Hematopoietic multipotent progenitor cell treated with erythropoietin and hydrocortisone succinate and interleukin-3 and kit ligand, for 4 days (in vitro differentiated cells): ENCODE results near the gene CEACAM7.
"Not testable (repeated sequence)": the region's sequence is repeated elsewhere in the genome, so short reads cannot be mapped to it uniquely, and the experiment has no call there.

Experiments used
- DNase-seq: peaks from one replicate; pipeline ENCODE4 v3.0.0-alpha.2; 2015

CEACAM7 gene

DNA sequence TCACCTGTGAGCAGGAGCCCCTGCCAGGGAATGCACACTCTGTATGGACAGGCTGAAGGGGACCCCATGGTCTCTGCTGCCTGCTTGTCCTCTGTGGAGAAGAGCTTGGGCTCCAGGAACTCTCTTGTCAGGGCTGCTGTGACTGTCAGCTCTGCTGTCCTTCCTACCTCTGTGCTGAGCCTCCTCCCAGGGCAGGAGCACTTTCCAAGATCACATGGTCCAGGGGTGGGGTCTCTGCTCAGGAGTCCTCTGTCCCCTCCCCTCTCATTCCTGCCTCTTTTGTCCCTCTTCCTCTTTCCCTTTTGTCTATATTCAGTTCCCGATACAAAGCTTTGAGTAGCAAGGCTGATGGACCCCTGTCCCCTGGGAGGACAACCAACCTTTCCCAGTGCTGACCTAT, at the start of gene CEACAM7:
Gene CEACAM7, minus strand, starts transcription at position 173 of the 400 bp plus-strand sequence. Its CDS starts 105 bp downstream, at position 68.
- no peak for DNase-seq

DNA sequence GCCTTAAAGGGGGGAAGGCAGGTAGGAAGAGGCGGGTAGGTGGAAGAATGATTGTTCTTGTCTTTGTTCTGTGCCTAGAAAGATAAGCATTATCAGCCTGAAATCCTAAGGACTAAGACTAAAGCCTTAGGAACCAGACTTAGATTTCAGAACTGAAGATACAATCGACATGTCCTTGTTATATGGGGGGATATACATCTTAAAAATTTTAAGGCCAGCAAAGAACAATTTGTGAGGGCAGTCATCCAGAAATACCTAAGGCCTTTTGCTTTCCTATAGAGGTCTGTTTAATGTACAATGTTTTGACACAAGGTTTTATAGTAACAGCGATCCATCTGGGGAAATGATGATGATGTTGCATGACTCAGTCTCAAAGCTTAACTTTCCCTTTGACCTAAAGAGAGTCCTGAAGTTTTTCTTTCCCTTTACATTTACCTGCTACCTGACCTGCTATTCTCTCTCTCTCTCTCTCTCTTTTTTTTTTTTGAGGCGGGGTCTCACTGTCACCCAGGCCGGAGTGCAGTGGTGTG, 47.1 kb upstream of the CEACAM7 start:
- DNase-seq: no peak

DNA sequence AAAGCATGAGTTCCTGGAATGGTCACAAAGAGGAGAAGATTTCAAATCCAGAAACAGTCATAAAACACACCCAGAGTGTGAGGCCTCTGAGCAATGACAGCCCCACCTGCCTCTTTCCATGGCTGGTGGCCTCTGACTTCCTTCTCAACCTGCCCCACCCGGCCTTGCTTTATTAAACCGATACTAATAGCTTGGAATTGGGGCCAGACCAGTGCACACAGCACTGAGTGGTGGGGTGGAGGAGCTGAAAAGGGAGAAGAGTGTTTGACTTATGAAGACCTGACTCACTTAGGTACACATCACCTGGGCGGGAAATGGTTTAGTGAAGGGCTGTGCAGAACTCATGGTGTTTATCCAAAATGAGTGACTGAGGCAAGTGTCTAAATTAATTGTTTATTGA, 46.5 kb upstream of the CEACAM7 start:
- DNase-seq: no peak

DNA sequence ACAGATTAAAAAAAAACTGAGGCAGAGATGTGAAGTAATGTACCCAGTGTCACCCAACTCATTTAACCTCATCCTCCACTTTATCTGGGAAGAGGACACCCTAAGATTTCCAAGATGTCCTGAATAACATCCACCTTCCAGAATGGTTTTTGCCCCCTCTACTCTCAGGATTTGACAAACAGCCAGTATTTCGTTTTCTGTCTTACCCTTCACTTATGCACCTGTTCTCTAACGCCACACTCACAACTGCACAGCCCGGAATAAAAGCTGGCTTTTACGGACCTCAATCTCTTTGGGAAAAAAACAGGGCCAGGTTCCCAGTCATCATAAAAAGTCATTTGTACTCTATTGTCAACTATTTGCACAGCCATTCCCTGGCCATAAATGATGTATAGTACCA, 46.1 kb upstream of the CEACAM7 start:
- DNase-seq: no peak

DNA sequence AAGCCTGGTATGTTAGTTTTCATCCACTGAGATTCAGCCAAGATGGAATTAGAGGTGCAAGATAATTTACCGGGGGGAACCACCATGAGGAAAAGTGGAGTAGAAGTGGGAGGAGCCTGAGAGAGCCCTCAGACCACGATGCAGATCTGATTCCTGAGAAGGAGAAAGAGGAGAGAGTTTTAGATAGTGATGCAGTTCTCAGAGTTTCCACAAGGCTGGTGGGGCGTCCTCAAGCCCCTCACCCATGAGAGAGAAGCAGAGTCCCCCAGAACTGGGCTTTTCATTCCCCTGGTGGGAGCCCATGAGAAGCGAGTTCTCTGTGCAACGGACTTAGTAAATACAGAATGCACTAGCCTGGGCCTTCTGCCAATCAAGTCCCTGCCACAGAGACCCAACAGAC, 38.4 kb upstream of the CEACAM7 start:
- no peak for DNase-seq

DNA sequence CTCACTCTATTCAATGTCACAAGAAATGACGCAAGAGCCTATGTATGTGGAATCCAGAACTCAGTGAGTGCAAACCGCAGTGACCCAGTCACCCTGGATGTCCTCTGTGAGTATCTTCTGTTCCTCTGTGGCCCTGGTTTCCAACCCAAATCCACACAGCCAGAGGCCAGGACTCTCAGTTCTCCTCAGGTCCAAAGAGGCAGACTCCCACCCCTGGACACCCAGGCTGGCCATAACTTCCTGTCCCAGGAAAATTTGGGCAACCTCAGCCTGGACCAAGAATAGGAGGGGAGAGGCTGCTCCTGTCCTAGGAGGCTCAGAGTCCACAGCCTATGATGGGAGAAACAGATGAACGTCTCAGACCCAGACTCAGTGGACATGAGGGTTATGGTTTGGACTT, 32.0 kb upstream of the CEACAM7 start:
- no peak for DNase-seq

DNA sequence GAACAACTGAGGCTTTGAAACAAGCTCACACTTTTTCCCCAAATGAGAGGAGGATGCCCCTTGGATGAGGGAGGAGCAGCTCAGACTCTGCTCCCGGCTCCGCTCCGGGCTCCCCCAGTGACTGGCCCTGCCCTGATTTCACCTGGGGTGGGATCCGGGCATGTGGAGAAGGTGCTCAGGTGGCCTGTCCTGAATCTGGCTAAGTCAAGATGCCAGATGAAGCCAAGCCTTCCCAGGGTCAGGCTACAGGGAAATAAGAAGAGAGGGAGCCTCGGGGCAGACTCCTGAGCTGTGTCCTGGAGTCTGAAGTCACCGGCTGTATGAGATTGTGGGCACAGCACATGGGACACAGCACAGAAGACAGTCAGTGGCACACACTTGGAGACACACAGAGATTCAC, 30.7 kb upstream of the CEACAM7 start:
- DNase-seq: no peak

DNA sequence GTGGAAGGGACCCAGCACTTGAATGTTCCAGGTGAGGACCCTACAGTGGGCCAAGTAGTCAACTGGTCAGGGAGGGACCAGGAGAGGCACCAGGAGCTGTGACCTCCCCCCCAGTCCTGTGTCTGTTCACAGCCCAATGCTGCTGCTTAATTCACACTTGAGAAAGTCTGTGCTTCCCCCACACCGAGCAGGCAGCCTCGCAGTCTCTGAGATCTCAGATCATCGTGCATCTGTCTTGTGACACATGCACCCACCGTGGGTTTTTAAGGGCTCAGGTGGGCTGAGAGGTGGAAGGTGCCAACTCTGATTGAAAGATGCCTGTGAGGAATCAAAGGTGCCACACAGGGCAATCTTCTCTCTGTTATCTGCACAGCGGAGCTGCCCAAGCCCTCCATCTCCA, 26.5 kb upstream of the CEACAM7 start:
- no peak for DNase-seq

DNA sequence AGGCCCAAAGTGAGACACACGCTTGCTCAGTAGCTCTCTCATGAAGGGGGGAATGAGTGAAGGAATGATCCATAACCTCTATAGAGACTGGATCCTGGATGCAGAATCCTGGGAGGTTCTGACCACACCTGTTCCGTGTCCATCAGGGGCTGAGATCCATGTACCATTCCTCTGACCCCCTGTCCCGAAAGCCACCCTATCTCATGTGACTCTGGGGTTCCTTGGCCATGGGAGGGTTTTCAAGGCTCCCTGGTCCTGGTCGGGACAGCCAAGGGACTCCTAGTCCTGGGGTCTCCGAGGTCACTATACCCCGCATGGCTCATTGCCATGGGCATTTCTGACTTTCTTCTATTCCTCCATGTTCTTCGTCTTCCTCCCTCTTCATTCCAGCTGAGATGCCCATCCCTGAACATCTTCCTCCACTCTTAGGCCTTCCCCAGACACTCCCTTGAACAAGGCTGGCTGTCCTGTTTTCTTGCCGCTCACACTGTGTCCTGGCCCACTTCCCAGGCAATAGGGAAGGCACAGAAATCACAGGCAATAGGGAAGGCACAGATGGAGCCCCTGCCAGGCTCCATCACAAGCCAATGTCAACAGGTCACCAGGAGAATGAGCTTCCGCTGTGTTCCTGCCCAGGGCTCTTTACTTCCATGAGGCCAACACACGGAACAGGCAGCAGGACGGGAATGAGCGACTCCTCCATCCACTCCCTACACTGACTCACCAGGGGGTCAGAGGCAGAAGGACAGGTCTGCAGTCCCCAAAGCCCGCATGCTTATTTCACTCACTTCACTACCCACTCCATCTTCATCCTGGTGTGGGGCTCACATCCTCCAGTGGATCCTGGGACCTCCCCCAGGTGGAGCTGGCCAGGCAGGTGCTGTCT, 23.5 kb upstream of the CEACAM7 start:
- no peak for DNase-seq

DNA sequence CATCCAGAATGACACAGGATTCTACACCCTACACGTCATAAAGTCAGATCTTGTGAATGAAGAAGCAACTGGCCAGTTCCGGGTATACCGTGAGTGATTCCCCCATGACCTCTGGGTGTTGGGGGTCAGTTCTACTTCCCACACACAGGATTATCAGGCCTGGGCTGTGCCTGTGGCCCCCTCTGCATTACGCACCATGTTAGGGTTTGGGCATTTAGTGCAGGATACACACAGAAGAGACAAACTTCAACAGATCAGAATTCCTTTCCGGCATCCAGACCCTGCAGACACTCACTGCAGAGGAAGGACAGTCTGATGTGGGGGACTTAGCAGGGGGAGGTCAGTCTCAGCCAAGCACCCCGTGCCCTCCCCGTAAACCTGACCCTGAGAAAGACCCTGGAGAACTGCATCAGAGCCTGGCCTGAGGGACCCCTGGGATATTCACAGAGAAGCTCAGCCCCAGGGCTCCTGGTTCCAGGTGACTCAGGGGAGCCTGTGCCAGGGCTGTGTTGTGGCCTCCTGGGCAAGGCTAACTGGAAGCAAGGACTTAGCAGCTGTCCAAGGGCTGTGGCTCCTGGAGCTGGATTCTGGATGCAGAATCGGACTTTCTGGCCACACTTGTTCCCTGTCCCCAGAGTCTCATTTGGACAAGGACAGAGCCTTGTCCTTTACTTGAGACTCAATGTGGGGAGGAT, 22.0 kb upstream of the CEACAM7 start:
- no peak for DNase-seq

DNA sequence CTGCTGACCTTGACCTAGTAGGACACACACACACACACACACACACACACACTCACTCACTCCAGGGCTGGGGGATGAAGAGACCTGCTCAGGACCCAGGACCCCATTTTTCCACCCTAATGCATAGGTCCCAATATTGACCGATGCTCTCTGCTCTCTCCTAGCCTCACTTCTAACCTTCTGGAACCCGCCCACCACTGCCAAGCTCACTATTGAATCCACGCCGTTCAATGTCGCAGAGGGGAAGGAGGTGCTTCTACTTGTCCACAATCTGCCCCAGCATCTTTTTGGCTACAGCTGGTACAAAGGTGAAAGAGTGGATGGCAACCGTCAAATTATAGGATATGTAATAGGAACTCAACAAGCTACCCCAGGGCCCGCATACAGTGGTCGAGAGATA, 21.4 kb upstream of the CEACAM7 start:
- not testable (repeated sequence) for DNase-seq

DNA sequence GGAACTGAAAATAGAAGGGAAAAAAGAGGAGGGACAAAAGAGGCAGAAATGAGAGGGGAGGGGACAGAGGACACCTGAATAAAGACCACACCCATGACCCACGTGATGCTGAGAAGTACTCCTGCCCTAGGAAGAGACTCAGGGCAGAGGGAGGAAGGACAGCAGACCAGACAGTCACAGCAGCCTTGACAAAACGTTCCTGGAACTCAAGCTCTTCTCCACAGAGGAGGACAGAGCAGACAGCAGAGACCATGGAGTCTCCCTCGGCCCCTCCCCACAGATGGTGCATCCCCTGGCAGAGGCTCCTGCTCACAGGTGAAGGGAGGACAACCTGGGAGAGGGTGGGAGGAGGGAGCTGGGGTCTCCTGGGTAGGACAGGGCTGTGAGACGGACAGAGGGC, 20.4 kb upstream of the CEACAM7 start, which contains the start of gene CEACAM5:
Gene CEACAM5, plus strand, starts transcription at position 146 of the 400 bp plus-strand sequence. Its CDS starts 106 bp downstream, at position 252.
- DNase-seq: no peak

DNA sequence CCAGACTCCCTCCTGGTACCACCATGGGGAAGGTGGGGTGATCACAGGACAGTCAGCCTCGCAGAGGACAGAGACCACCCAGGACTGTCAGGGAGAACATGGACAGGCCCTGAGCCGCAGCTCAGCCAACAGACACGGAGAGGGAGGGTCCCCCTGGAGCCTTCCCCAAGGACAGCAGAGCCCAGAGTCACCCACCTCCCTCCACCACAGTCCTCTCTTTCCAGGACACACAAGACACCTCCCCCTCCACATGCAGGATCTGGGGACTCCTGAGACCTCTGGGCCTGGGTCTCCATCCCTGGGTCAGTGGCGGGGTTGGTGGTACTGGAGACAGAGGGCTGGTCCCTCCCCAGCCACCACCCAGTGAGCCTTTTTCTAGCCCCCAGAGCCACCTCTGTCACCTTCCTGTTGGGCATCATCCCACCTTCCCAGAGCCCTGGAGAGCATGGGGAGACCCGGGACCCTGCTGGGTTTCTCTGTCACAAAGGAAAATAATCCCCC, 19.9 kb upstream of the CEACAM7 start:
- DNase-seq: no peak

DNA sequence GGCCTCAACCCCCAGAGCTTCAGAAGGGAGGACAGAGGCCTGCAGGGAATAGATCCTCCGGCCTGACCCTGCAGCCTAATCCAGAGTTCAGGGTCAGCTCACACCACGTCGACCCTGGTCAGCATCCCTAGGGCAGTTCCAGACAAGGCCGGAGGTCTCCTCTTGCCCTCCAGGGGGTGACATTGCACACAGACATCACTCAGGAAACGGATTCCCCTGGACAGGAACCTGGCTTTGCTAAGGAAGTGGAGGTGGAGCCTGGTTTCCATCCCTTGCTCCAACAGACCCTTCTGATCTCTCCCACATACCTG, 19.4 kb upstream of the CEACAM7 start:
- peak; percentile 17 for DNase-seq

DNA sequence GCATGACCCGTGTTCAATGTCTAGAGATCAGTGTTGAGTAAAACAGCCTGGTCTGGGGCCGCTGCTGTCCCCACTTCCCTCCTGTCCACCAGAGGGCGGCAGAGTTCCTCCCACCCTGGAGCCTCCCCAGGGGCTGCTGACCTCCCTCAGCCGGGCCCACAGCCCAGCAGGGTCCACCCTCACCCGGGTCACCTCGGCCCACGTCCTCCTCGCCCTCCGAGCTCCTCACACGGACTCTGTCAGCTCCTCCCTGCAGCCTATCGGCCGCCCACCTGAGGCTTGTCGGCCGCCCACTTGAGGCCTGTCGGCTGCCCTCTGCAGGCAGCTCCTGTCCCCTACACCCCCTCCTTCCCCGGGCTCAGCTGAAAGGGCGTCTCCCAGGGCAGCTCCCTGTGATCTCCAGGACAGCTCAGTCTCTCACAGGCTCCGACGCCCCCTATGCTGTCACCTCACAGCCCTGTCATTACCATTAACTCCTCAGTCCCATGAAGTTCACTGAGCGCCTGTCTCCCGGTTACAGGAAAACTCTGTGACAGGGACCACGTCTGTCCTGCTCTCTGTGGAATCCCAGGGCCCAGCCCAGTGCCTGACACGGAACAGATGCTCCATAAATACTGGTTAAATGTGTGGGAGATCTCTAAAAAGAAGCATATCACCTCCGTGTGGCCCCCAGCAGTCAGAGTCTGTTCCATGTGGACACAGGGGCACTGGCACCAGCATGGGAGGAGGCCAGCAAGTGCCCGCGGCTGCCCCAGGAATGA, 18.9 kb upstream of the CEACAM7 start:
- peak; percentile 90 for DNase-seq

DNA sequence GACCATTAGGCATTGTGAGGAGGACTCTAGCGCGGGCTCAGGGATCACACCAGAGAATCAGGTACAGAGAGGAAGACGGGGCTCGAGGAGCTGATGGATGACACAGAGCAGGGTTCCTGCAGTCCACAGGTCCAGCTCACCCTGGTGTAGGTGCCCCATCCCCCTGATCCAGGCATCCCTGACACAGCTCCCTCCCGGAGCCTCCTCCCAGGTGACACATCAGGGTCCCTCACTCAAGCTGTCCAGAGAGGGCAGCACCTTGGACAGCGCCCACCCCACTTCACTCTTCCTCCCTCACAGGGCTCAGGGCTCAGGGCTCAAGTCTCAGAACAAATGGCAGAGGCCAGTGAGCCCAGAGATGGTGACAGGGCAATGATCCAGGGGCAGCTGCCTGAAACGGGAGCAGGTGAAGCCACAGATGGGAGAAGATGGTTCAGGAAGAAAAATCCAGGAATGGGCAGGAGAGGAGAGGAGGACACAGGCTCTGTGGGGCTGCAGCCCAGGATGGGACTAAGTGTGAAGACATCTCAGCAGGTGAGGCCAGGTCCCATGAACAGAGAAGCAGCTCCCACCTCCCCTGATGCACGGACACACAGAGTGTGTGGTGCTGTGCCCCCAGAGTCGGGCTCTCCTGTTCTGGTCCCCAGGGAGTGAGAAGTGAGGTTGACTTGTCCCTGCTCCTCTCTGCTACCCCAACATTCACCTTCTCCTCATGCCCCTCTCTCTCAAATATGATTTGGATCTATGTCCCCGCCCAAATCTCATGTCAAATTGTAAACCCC, 17.5 kb upstream of the CEACAM7 start:
- peak; percentile 72 for DNase-seq

DNA sequence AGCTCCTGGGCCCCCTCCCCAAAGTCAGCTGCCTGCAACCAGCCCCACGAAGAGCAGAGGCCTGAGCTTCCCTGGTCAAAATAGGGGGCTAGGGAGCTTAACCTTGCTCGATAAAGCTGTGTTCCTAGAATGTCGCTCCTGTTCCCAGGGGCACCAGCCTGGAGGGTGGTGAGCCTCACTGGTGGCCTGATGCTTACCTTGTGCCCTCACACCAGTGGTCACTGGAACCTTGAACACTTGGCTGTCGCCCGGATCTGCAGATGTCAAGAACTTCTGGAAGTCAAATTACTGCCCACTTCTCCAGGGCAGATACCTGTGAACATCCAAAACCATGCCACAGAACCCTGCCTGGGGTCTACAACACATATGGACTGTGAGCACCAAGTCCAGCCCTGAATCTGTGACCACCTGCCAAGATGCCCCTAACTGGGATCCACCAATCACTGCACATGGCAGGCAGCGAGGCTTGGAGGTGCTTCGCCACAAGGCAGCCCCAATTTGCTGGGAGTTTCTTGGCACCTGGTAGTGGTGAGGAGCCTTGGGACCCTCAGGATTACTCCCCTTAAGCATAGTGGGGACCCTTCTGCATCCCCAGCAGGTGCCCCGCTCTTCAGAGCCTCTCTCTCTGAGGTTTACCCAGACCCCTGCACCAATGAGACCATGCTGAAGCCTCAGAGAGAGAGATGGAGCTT, 15.7 kb upstream of the CEACAM7 start:
- no peak for DNase-seq

DNA sequence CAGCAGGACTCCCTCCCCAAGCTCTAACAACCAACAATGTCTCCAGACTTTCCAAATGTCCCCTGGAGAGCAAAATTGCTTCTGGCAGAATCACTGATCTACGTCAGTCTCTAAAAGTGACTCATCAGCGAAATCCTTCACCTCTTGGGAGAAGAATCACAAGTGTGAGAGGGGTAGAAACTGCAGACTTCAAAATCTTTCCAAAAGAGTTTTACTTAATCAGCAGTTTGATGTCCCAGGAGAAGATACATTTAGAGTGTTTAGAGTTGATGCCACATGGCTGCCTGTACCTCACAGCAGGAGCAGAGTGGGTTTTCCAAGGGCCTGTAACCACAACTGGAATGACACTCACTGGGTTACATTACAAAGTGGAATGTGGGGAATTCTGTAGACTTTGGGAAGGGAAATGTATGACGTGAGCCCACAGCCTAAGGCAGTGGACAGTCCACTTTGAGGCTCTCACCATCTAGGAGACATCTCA, 14.1 kb upstream of the CEACAM7 start:
- no peak for DNase-seq

DNA sequence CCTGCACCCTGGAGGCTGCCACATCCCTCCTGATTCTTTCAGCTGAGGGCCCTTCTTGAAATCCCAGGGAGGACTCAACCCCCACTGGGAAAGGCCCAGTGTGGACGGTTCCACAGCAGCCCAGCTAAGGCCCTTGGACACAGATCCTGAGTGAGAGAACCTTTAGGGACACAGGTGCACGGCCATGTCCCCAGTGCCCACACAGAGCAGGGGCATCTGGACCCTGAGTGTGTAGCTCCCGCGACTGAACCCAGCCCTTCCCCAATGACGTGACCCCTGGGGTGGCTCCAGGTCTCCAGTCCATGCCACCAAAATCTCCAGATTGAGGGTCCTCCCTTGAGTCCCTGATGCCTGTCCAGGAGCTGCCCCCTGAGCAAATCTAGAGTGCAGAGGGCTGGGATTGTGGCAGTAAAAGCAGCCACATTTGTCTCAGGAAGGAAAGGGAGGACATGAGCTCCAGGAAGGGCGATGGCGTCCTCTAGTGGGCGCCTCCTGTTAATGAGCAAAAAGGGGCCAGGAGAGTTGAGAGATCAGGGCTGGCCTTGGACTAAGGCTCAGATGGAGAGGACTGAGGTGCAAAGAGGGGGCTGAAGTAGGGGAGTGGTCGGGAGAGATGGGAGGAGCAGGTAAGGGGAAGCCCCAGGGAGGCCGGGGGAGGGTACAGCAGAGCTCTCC, 13.5 kb upstream of the CEACAM7 start:
- DNase-seq: peak; percentile 54

DNA sequence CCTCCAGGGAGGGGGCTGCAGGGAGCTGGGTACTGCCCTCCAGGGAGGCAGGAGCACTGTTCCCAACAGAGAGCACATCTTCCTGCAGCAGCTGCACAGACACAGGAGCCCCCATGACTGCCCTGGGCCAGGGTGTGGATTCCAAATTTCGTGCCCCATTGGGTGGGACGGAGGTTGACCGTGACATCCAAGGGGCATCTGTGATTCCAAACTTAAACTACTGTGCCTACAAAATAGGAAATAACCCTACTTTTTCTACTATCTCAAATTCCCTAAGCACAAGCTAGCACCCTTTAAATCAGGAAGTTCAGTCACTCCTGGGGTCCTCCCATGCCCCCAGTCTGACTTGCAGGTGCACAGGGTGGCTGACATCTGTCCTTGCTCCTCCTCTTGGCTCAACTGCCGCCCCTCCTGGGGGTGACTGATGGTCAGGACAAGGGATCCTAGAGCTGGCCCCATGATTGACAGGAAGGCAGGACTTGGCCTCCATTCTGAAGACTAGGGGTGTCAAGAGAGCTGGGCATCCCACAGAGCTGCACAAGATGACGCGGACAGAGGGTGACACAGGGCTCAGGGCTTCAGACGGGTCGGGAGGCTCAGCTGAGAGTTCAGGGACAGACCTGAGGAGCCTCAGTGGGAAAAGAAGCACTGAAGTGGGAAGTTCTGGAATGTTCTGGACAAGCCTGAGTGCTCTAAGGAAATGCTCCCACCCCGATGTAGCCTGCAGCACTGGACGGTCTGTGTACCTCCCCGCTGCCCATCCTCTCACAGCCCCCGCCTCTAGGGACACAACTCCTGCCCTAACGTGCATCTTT, 12.5 kb upstream of the CEACAM7 start:
- DNase-seq: no peak
